ENCODE data around the gene KCNQ1.

Gene KCNQ1

GRCh38 chr11:2535673-2536439 is 91.0 kb downstream of the KCNQ1 start:
- no peak for DNase-seq (ENCODE audit: low read depth)

GRCh38 chr11:2536440-2536989 is 91.7 kb downstream of the KCNQ1 start:
- DNase-seq (ENCODE audit: low read depth), result no peak

DNA sequence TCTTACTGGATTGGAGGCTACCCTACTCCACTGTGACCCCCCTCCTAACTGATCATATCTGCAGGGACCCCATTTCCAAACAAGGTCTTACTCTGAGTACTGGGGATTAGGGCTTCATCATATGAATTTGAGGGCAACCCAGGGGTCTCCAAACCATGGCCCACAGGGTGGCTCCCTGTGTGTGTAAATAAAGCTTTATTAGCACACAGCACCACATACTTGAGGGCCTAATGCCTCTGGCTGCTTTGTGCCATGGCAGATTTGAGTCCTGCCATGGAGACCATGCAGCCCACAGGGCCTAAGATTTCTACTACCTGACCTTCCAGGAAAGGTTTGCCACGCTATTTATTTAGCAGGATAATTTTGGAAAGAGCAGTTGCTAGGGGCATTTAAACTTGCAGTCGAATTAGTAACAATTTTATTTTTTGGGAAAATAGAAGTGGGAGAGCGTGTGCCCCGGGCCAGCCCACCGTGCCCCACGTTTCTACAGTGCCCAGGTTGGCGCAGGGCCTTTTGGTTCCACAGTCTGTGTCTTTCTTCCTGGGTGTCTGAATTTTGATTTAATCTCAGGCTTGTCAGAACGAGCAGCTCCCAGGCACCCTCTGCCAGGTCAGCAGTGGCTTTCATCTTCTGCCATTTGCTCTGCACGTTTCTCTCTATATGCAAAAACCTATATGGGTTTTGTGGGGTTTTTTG is 92.3 kb downstream of the KCNQ1 start:
- DNase-seq (ENCODE audit: low read depth), result no peak

- DNase-seq (ENCODE audit: low read depth), result no peak
These were observed 93.3 kb downstream of the KCNQ1 start for GRCh38 chr11:2537896-2538724.

DNA sequence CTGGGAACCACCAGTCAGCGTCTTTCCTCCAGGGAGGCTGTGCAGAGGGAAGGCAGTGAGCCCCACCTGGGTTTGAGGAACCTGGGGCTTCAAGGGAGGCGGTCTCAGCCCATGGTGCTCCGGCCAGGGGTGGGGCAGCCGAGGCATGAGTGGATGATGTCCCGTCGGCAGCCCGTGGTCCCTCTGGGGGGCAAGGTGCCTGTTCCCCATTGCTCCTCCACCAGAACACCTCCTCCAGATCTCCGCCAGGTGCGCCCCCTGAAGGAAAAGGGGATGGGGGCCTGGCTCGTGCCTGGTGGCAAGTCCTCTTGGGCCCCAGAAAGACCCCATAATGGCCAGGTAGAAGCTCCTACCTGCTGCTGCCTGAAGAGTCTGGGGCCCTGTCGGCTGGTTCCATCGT is 94.1 kb downstream of the KCNQ1 start:
- DNase-seq (ENCODE audit: low read depth), result no peak

DNA sequence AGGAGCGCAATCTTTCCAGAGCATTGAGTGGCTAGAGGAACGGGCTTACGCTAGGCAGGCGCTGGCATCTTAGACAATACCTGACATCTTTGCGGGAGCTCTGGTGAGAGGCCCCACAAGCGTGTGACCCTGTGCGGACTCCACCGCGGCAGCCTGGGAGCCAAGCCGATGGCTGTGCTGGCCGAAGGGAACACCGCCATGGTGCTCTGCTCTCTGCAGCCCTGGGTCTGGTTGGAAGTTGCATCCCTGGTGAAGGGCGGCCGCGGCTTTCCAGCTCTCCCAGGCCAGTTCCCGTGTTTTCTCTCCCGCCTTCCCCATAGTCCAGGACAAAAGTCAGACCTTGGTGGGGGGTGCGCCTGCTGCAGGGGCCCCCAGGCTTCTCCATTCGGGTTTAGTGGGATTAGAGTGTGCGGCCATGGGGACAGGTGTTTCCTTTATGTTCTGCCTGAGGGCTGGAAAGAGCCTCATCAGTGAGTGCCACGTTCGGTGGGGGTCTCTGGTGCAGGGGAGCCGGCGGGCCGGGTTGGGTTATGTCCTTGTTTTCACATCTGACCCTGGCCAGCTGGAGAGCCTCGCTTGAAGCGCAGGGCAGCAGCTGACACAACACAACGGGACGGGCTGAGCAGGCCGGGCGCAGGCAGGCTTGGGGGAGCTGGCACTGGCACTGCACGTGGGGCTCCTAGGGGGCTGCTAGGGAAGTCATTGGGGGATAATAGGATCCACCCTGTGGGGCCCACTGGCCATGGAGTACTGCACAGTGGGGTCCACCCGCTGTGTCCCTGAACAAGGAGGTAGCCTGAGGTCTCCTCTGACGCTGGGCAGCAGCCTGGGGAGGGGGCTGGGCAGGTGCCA is 94.8 kb downstream of the KCNQ1 start:
- no peak for DNase-seq (ENCODE audit: low read depth)

GRCh38 chr11:2540223-2540991 is 95.6 kb downstream of the KCNQ1 start:
- no peak for DNase-seq (ENCODE audit: low read depth)

DNA sequence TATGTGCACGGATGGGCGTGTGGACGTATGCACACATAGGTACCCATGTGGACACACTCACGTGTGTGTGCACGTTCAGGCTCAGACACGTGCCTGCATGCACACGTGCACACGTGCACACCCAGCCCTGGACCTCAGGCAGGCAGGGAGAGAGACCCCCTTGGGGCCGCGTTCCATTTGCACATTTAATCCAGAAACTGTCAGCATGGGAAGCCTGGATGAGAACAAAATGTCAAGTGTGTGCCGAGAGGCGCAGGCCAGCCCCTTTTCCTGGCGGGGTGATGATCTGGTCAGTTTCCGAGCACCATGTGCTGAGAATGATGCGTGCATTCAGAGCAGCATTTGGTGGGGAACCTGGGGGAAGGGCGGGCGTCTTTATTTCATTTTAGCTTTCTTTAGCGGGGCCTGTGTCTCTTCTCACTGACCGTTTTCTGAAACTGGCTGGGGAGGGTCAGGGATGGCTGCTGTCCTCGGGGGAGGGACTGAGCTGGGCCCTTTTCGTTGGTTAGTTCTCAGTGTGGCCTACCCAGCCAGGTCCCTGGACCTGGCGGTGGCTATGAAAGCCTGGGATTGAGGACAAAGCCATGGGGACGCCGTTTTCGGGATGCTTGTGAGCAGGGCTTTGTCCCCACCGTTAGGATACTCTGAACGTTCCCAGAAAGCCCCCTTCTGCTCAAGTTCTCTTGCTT is 96.3 kb downstream of the KCNQ1 start:
- no peak for DNase-seq (ENCODE audit: low read depth)

DNA sequence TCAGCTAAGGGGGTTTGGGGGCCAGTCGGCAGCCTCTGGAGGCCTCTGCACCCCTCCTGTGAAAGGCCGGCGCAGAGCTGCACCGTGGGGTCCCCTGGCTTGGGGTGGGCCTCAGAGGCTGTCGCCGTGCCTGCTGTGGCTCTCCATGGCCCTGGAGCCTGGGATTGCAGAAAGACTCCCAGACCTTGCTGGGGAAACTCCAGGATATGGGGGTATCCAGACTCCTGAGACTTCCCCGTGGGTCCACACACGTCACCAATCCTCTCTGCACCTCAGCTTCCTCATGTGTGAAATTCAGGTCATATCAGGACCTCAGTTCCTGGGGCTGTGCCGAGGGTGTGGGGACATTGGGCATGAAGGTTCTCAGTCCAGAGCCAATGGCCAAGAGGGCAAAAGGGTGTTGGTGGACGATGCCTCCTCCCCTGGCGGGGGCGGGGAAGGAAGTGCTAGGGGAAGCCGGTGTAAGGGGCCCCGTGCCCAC is 97.1 kb downstream of the KCNQ1 start:
- DNase-seq (ENCODE audit: low read depth), result no peak

DNA sequence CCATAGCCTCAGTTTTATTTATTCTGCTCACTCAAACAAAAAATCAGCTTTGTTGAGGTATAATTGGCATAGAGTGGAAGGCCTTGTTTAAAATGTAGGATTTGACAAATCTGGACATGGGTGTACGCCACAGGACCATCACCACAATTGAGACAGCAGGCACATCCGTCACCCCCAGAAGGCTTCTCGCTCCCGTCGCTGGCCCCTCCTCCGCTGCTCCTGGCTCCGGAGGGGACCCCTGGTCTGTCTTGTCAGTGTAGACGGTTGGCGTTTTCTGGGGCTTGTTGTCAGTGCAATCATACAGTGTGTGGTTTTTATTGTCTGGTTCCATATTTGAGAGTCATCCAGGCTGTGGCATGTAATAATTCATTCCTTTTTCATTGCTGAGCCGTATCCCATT is 97.6 kb downstream of the KCNQ1 start:
- no peak for DNase-seq (ENCODE audit: low read depth)

DNA sequence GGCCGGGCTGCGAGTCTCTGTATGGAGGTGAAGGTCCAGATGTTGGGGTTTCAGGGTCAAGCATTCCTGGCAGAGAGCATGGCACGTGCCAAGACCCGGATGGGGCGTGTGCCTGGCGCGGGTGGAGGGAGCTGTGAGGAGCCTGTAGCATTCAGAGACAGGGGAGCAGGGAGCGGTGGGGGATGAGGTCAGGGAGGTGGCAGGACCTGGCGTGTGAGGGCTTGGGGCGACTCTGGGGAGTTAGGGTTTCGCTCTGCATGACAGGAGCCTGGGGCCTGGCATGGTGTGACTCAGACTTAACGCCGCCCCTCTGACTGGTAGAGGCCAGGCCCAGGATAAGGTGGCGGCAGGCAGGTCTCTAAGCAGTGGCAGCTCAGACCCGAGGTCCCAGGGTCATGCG is 103.0 kb downstream of the KCNQ1 start:
- no peak for DNase-seq (ENCODE audit: low read depth)

GRCh38 chr11:2548596-2548995 is 103.8 kb downstream of the KCNQ1 start:
- DNase-seq (ENCODE audit: low read depth), result no peak

DNA sequence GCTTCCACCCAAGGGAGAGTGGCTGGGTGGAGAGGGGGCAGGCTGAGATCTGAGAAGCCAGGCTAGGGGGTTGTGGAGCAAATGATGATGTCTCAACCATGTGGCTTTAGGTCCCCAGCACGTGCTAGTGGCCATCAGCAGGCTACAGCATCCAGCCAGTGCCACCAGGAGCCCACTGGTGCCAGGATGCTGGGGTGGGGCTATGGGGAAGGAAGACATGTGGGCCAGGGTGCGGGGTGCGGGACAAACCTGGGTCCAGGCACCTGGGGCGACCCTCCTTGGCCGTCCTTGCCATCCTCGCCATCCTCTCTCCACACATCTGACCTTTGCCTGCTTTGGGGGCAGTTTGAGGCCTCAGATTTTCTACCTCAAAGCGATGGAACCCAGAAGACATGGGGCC is 104.3 kb downstream of the KCNQ1 start:
- no peak for DNase-seq (ENCODE audit: low read depth)

GRCh38 chr11:2549491-2549875 is 104.7 kb downstream of the KCNQ1 start:
- DNase-seq (ENCODE audit: low read depth), result no peak

GRCh38 chr11:2549876-2550605 is 105.2 kb downstream of the KCNQ1 start:
- no peak for DNase-seq (ENCODE audit: low read depth)

GRCh38 chr11:2550606-2550970 is 105.8 kb downstream of the KCNQ1 start:
- DNase-seq (ENCODE audit: low read depth), result no peak

DNA sequence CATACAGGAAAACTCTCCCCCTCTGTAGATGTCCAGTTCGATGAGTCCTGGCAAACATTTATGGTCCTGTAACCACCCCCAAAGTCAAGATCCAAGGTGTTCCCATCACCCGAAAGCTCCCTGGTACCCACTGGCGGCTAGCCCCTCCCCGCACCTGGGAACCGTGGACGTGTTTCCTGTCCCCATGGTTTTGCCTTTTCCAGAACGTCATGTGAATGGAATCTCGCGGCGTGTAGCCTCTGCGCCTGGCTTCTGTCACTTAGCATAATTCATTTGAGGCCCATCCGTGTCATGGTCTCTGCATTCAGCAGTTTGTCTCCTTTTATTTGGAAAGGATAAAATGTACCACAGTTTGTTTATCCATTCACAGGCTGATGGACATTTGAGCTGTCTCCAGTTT is 106.3 kb downstream of the KCNQ1 start:
- DNase-seq (ENCODE audit: low read depth), result no peak

GRCh38 chr11:2552210-2552609 is 107.4 kb downstream of the KCNQ1 start:
- no peak for DNase-seq (ENCODE audit: low read depth)

- no peak for DNase-seq (ENCODE audit: low read depth)
These were observed 108.4 kb downstream of the KCNQ1 start for GRCh38 chr11:2553198-2553597.

Data from HS-5 (cell line).